Liver (tissue), 9 donors: ENCODE results near the gene MTHFD1L. TPM values are rescaled to one million over a fixed set of nuclear protein-coding genes. Genes with fewer than 3 reads are reported as not detected.

Source experiments
- DNase-seq: peaks from one replicate; pipeline ENCODE4 v3.0.0-alpha.2; 2017; ENCODE audit warnings: low spot score
- H3K27ac ChIP-seq, 2 donors: one replicate each; pipeline ENCODE4 v1.7.0; 2013; ENCODE audit warnings: inconsistent platforms in 2 of 2, low read length in 2 of 2, control low read depth in 1 of 2, low read depth in 1 of 2, mild to moderate bottlenecking in 1 of 2
- H3K27me3 ChIP-seq, 4 donors: one replicate each; pipeline versions ENCODE4 v1.6.1 to v1.7.0; 2013; ENCODE audit warnings: low read length in 3 of 4, inconsistent platforms in 1 of 4, mild to moderate bottlenecking in 1 of 4, moderate library complexity in 1 of 4; ENCODE audit not compliant: control insufficient read depth in 4 of 4, insufficient read depth in 4 of 4
- H3K36me3 ChIP-seq, 4 donors: one replicate each; pipeline versions ENCODE4 v1.6.1 to v1.7.0; 2013; ENCODE audit warnings: low read length in 3 of 4, mild to moderate bottlenecking in 3 of 4, low read depth in 1 of 4, moderate library complexity in 1 of 4; ENCODE audit not compliant: control insufficient read depth in 4 of 4, insufficient read depth in 3 of 4
- H3K4me1 ChIP-seq, 4 donors: one replicate each; pipeline versions ENCODE4 v1.6.1 to v1.7.0; 2013; ENCODE audit warnings: low read length in 3 of 4, mild to moderate bottlenecking in 3 of 4, moderate library complexity in 1 of 4; ENCODE audit not compliant: control insufficient read depth in 4 of 4, insufficient read depth in 4 of 4
- H3K4me3 ChIP-seq, 3 donors: one replicate each; pipeline versions ENCODE4 v1.6.1 to v1.7.0; 2013; ENCODE audit warnings: low read length in 3 of 3, control low read depth in 1 of 3, low read depth in 1 of 3, mild to moderate bottlenecking in 1 of 3
- H3K9ac ChIP-seq, 2 donors: one replicate each; pipeline ENCODE4 v1.7.0; 2013; ENCODE audit warnings: low read length in 2 of 2, mild to moderate bottlenecking in 2 of 2, moderate library complexity in 2 of 2, control low read depth in 1 of 2, low read depth in 1 of 2
- H3K9me3 ChIP-seq, 4 donors: one replicate each; pipeline versions ENCODE4 v1.6.1 to v1.7.0; 2013; ENCODE audit warnings: low read length in 3 of 4; ENCODE audit not compliant: control insufficient read depth in 4 of 4
- EGR1 ChIP-seq, 2 donors: IDR thresholded peaks; 2 replicates each; pipeline ENCODE4 v1.6.1; 2016 to 2018; ENCODE audit warnings: antibody characterized with exemption in 2 of 2, low read depth in 2 of 2
- FOXA2 ChIP-seq: IDR thresholded peaks from 2 replicates; pipeline ENCODE4 v1.6.1; 2016; ENCODE audit warnings: antibody characterized with exemption
- GABPA ChIP-seq, 2 donors: IDR thresholded peaks in 1 of 2; conservative IDR thresholded peaks in 1 of 2; 2 replicates each; pipeline ENCODE4 v1.6.1; 2016; ENCODE audit warnings: antibody characterized with exemption in 2 of 2, mild to moderate bottlenecking in 1 of 2, moderate library complexity in 1 of 2
- JUND ChIP-seq, 2 donors: IDR thresholded peaks; 2 replicates each; pipeline ENCODE4 v1.6.1; 2016; ENCODE audit warnings: antibody characterized with exemption in 2 of 2
- NR2F2 ChIP-seq: IDR thresholded peaks from 2 replicates; pipeline ENCODE4 v1.6.1; 2016; ENCODE audit warnings: antibody characterized with exemption
- RXRA ChIP-seq, 2 donors: IDR thresholded peaks; 2 replicates each; pipeline ENCODE4 v1.6.1; 2017 to 2018; ENCODE audit warnings: antibody characterized with exemption in 2 of 2, mild to moderate bottlenecking in 1 of 2
- SP1 ChIP-seq: IDR thresholded peaks from 2 replicates; pipeline ENCODE4 v1.6.1; 2018; ENCODE audit warnings: antibody characterized with exemption, mild to moderate bottlenecking
- TAF1 ChIP-seq: conservative IDR thresholded peaks from 2 replicates; pipeline ENCODE4 v1.6.1; 2016; ENCODE audit warnings: antibody characterized with exemption, mild to moderate bottlenecking
- WGBS: extraction: QIAGEN DNeasy Blood & Tissue Kit; methylation state at CpG from one replicate; pipeline ENCODE4 v1.1.7; 2013; 5-methylcytosine and 5-hydroxymethylcytosine counted together
- polyA plus RNA-seq, 2 donors: library from polyadenylated mRNA; stranded (reverse) in 1 of 2; unstranded in 1 of 2; fragments of 200-250 nt in 1 of 2; fragments of >200 nt in 1 of 2; fragmentation: Nextera tagmentation in 1 of 2; extraction: Ambion mirVana in 1 of 2; gene quantifications; one replicate each; pipeline versions ENCODE4 v1.2.1 to v1.2.3, GENCODE V29; 2013 to 2015
- total RNA-seq, 2 donors: library from RNA; depleted of rRNA; stranded (reverse); fragments of >200 nt; gene quantifications; one replicate each; pipeline ENCODE4 v1.2.3, GENCODE V29; 2014
- TF ChIP-seq, protein P1 (sequence below): fragments of 150-350 bp; IDR thresholded peaks from 2 replicates; pipeline ENCODE4 v1.5.1; 2017; ENCODE audit warnings: improper control_type of control experiment, low read depth, low read length; ENCODE audit not compliant: missing input control
- TF ChIP-seq, protein P2 (sequence below): IDR thresholded peaks from 2 replicates; pipeline ENCODE4 v1.6.1; 2016; ENCODE audit warnings: antibody characterized with exemption
- TF ChIP-seq, protein P3 (sequence below): IDR thresholded peaks from 2 replicates; pipeline ENCODE4 v1.6.1; 2016; ENCODE audit warnings: antibody characterized with exemption
- donor health status: healthy.
- donor health status: healthy.
- donor health status: healthy.
- donor health status: healthy.
- donor health status: healthy.

The MTHFD1L gene
- total and polyA plus RNA-seq, 4 donors: 2.0 to 7.7 (median 2.8) TPM

DNA sequence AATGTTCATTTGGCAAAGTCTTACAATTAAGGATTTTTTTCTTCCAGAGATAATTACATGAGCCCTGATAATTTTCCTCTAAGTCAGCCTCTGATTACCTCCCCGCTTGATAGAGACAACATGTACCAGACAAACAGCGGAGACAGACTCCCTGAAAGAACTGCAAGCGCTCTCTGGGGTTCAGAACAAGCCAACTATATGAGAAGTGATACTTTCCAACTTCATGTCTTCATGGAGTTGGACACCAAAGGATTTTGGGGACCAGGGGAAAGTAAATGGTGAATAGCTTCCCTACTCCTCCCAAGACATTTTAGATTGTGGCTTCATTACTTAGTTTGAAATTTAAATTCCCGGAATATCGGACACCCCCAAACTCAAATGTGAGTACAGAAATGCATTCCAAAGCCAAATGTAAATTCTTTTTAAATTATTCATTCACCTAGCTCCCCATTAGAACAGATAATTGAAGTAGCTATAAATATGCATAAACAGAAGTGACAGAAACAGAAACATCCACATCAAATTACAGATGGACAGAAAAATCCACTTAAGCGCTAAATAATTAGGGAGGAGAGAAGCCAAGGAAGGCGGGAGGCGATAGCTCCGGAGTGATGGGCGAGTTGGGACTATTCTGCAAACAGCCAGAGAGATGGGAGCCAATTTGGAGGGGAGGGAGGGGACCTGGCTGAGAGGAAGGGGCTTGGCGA, 244.5 kb downstream of the MTHFD1L start:
- Histone ChIP-seq H3K9me3 (no peaks in the 10 kb centered on the region), H3K4me3 (no peak overlapping the region), H3K9ac (no peak overlapping the region), H3K27ac (no peak overlapping the region), H3K4me1 (no peaks in the 10 kb centered on the region), H3K36me3 (no peaks in the 10 kb centered on the region), H3K27me3 (no peaks in the 10 kb centered on the region)
- no peak for DNase-seq
- 96% methylated on average over 11 of the region's 11 CpGs for WGBS
- no peak for TF ChIP-seq EGR1 (IDR thresholded peaks at IDR 0.05; ENCODE audit: low read depth in 2 of 2)

DNA sequence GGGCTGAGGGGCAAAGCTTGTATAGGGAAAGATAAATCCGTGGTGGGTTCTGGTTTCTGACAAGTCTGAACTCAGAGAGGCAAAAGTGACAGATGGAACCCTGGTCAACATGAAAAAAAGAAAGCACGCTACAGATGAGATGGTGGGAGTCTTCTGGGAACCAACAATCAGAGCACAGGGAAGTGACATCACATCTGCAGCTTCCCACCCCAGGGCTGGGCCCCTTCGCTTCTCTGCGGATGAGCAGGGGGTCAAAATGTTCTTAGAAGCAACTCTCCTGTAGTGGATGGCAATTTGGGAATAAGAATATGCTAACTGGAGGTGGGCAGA, 245.0 kb downstream of the MTHFD1L start:
- no peak overlapping the region for H3K9ac ChIP-seq
- H3K9me3 ChIP-seq: no peaks in the 10 kb centered on the region
- WGBS: 86% methylated on average over 4 of the region's 4 CpGs
- TF ChIP-seq, protein P1, sequence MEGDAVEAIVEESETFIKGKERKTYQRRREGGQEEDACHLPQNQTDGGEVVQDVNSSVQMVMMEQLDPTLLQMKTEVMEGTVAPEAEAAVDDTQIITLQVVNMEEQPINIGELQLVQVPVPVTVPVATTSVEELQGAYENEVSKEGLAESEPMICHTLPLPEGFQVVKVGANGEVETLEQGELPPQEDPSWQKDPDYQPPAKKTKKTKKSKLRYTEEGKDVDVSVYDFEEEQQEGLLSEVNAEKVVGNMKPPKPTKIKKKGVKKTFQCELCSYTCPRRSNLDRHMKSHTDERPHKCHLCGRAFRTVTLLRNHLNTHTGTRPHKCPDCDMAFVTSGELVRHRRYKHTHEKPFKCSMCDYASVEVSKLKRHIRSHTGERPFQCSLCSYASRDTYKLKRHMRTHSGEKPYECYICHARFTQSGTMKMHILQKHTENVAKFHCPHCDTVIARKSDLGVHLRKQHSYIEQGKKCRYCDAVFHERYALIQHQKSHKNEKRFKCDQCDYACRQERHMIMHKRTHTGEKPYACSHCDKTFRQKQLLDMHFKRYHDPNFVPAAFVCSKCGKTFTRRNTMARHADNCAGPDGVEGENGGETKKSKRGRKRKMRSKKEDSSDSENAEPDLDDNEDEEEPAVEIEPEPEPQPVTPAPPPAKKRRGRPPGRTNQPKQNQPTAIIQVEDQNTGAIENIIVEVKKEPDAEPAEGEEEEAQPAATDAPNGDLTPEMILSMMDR: no peak
- TF ChIP-seq, protein P2, sequence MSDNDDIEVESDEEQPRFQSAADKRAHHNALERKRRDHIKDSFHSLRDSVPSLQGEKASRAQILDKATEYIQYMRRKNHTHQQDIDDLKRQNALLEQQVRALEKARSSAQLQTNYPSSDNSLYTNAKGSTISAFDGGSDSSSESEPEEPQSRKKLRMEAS: no peak
- TF ChIP-seq JUND (IDR thresholded peaks at IDR 0.05): no peak
- TF ChIP-seq TAF1: no peak
- no peak for TF ChIP-seq FOXA2
- TF ChIP-seq RXRA (IDR thresholded peaks at IDR 0.05): no peak
- no peak for TF ChIP-seq SP1
- TF ChIP-seq, protein P3, sequence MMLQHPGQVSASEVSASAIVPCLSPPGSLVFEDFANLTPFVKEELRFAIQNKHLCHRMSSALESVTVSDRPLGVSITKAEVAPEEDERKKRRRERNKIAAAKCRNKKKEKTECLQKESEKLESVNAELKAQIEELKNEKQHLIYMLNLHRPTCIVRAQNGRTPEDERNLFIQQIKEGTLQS: no peak
- no peaks in the 10 kb centered on the region for H3K36me3 ChIP-seq
- H3K4me1 ChIP-seq: no peaks in the 10 kb centered on the region
- H3K27ac ChIP-seq: no peak overlapping the region
- DNase-seq: no peak
- no peak overlapping the region for H3K4me3 ChIP-seq
- H3K27me3 ChIP-seq: no peaks in the 10 kb centered on the region

- TF ChIP-seq NR2F2 (no peak), RXRA (IDR thresholded peaks at IDR 0.05) (no peak), SP1 (no peak), GABPA (IDR thresholded peaks at IDR 0.05 in 1 of 2, conservative IDR thresholded peaks at IDR 0.05 in 1 of 2) (no peak)
- TF ChIP-seq, protein P3: no peak
- TF ChIP-seq, protein P1: no peak
- DNase-seq: no peak
- H3K9ac ChIP-seq: no peak overlapping the region
- H3K9me3 ChIP-seq: no peaks in the 10 kb centered on the region
- no peaks in the 10 kb centered on the region for H3K36me3 ChIP-seq
- 83% methylated on average over 5 of the region's 5 CpGs for WGBS
- no peak overlapping the region for H3K27ac ChIP-seq
- H3K4me1 ChIP-seq: no peaks in the 10 kb centered on the region
- no peak overlapping the region for H3K4me3 ChIP-seq
- H3K27me3 ChIP-seq: no peaks in the 10 kb centered on the region
These were observed 246.2 kb downstream of the MTHFD1L start for GRCh38 chr6:151111670-151112069.
